ENCODE data around the gene CACFD1.

Gene CACFD1

GRCh38 chr9:133454943-133455673 is 4.7 kb upstream of the CACFD1 start:
- H3K4me3 ChIP-seq (ENCODE audit: control insufficient read depth, low read depth, low read length): no peak overlapping the region
- TF ChIP-seq, protein P1, sequence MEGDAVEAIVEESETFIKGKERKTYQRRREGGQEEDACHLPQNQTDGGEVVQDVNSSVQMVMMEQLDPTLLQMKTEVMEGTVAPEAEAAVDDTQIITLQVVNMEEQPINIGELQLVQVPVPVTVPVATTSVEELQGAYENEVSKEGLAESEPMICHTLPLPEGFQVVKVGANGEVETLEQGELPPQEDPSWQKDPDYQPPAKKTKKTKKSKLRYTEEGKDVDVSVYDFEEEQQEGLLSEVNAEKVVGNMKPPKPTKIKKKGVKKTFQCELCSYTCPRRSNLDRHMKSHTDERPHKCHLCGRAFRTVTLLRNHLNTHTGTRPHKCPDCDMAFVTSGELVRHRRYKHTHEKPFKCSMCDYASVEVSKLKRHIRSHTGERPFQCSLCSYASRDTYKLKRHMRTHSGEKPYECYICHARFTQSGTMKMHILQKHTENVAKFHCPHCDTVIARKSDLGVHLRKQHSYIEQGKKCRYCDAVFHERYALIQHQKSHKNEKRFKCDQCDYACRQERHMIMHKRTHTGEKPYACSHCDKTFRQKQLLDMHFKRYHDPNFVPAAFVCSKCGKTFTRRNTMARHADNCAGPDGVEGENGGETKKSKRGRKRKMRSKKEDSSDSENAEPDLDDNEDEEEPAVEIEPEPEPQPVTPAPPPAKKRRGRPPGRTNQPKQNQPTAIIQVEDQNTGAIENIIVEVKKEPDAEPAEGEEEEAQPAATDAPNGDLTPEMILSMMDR (IDR thresholded peaks at IDR 0.05; ENCODE audit: control insufficient read depth, insufficient read depth, low read depth, low read length, missing control alignments): no peak

DNA sequence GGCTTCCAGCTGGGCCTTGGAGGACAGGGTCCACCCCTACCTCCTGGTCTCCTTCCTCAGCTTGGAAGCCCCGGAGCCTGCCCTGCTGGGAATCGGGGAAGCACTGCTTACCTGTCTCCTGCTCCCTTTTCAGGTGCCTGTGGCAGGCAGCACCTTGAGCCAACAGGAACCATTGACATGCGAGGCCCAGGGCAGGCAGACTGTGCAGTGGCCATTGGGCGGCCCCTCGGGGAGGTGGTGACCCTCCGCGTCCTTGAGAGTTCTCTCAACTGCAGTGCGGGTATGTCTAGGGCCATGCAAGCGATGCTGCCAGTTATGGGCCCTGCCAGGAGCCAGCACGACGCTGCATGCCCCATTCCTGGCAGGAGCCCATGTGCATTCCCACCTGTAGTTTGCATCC is 3.8 kb upstream of the CACFD1 start:
- TF ChIP-seq, protein P1 (IDR thresholded peaks at IDR 0.05; ENCODE audit: control insufficient read depth, insufficient read depth, low read depth, low read length, missing control alignments): no peak
- no peak for DNase-seq (ENCODE audit: low read depth)
- H3K4me3 ChIP-seq (ENCODE audit: control insufficient read depth, low read depth, low read length): no peak overlapping the region

More at GRCh38 chr9:133454943-133455673, 4.7 kb upstream of the CACFD1 start:
- no peak for DNase-seq (ENCODE audit: low read depth)

GRCh38 chr9:133456409-133456808 is 3.4 kb upstream of the CACFD1 start:
- TF ChIP-seq, protein P1 (IDR thresholded peaks at IDR 0.05; ENCODE audit: control insufficient read depth, insufficient read depth, low read depth, low read length, missing control alignments): no peak

DNA sequence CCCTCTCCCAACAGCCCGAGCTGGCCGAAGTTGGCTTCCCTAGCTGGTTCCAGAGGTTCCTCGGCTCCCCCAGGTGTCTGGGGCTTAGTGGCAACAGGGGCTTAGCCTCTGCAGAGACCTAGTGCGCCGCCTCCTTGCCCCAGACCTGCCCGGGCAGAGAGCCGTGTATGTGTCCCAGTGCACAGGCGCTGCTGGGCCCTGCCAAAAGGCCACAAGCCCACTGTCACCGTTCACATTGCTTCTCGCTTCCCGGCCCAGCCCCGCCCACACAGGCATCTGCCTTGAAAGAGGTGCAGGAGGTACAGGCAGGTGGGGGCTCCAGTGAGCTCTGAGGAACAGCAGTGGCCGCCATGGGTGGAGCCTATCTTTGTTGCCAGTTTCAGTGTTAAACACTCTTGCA is 2.5 kb upstream of the CACFD1 start:
- DNase-seq (ENCODE audit: low read depth): no peak
- TF ChIP-seq, protein P1 (IDR thresholded peaks at IDR 0.05; ENCODE audit: control insufficient read depth, insufficient read depth, low read depth, low read length, missing control alignments): no peak
- H3K4me3 ChIP-seq (ENCODE audit: control insufficient read depth, low read depth, low read length): no peak overlapping the region

More at GRCh38 chr9:133456409-133456808, 3.4 kb upstream of the CACFD1 start:
- no peak for DNase-seq (ENCODE audit: low read depth)
- H3K4me3 ChIP-seq (ENCODE audit: control insufficient read depth, low read depth, low read length): no peak overlapping the region

GRCh38 chr9:133457748-133458147 is 2.0 kb upstream of the CACFD1 start:
- H3K4me3 ChIP-seq (ENCODE audit: control insufficient read depth, low read depth, low read length): no peak overlapping the region
- no peak for DNase-seq (ENCODE audit: low read depth)
- TF ChIP-seq, protein P1 (IDR thresholded peaks at IDR 0.05; ENCODE audit: control insufficient read depth, insufficient read depth, low read depth, low read length, missing control alignments): no peak

- TF ChIP-seq, protein P1 (IDR thresholded peaks at IDR 0.05; ENCODE audit: control insufficient read depth, insufficient read depth, low read depth, low read length, missing control alignments): no peak
- no peak for DNase-seq (ENCODE audit: low read depth)
- H3K4me3 ChIP-seq (ENCODE audit: control insufficient read depth, low read depth, low read length): peak overlapping the region; percentile 78
These were observed 1.0 kb upstream of the CACFD1 start for GRCh38 chr9:133458643-133459312.

All from AG09309 (cell line).